HCT116 (cell line): ENCODE measurements around the gene FAM180A. TPM values are rescaled to one million over a fixed set of nuclear protein-coding genes. Genes with fewer than 3 reads are reported as not detected.

Experiments used
- ATAC-seq: fragments of 200-7000 bp; cut with Tn5 transposase; 2 replicates; pipeline ENCODE4 v1.9.1; 2020; ENCODE audit warnings: mild to moderate bottlenecking, moderate library complexity
- BruUV-seq: library from RNA; stranded (reverse); fragments of 400-500 nt; replicated peaks from 2 replicates; lab custom pipeline; 2021; lab: Mats Ljungman, UMichigan
- CTCF ChIA-PET: fragments of 300-600 bp; sonication (Branson Sonifier 250); formaldehyde crosslinking; loops from one replicate; lab custom pipeline; 2021; ENCODE audit warnings: antibody characterized with exemption; lab: Charles Lee
- POLR2A ChIA-PET: fragments of 300-600, 350-600 bp; sonication (Branson Sonifier 250); formaldehyde crosslinking; loops from one replicate; lab custom pipeline; 2021; ENCODE audit warnings: antibody characterized with exemption; lab: Charles Lee
- RAD21 ChIA-PET, 2 experiments: fragments of 300-600 bp; sonication (Branson Sonifier 250); formaldehyde crosslinking; loops; one replicate each; lab custom pipeline; 2023; ENCODE audit warnings: low total read pairs in 2 of 2; ENCODE audit not compliant: uncharacterized antibody in 2 of 2, unreplicated experiment in 2 of 2, low non-redundant PET in 1 of 2; lab: Charles Lee
- DNase-seq: peaks from one replicate; pipeline ENCODE4 v3.0.0-alpha.2; 2010; ENCODE audit warnings: low read depth, low spot score
- H2AFZ ChIP-seq: fragments of 200-600 bp; shearing (Covaris generic), sonication (generic); 2 replicates; pipeline ENCODE4 v1.6.1; 2017; ENCODE audit warnings: low read depth, mixed run types, mixed read lengths, antibody characterized with exemption, low read length; ENCODE audit not compliant: poor library complexity, severe bottlenecking
- H3K27ac ChIP-seq: 2 replicates; pipeline ENCODE4 v1.5.1; 2012; ENCODE audit warnings: low read depth, low read length
- H3K27me3 ChIP-seq: fragments of 200-600 bp; sonication (generic); 2 replicates; pipeline ENCODE4 v1.6.1; 2016; ENCODE audit warnings: mixed run types, low read length, mixed read lengths; ENCODE audit not compliant: insufficient read depth
- H3K36me3 ChIP-seq, 2 experiments: fragments of 200-500 bp in 1 of 2; fragments of 200-600 bp in 1 of 2; sonication (Bioruptor generic) in 1 of 2; sonication (generic) in 1 of 2; 2 replicates each; pipeline versions ENCODE4 v1.5.1 to v1.6.1; 2014 to 2016; ENCODE audit warnings: low read length in 2 of 2, inconsistent platforms in 1 of 2, mixed read lengths in 1 of 2, mixed run types in 1 of 2; ENCODE audit not compliant: insufficient read depth in 2 of 2, control insufficient read depth in 1 of 2
- H3K4me1 ChIP-seq, 2 experiments: fragments of 200-600 bp in 1 of 2; sonication (generic) in 1 of 2; 2 replicates each; pipeline versions ENCODE4 v1.5.1 to v1.6.1; 2012 to 2017; ENCODE audit warnings: low read length in 2 of 2, inconsistent platforms in 1 of 2, mild to moderate bottlenecking in 1 of 2, mixed read lengths in 1 of 2, mixed run types in 1 of 2, moderate library complexity in 1 of 2; ENCODE audit not compliant: insufficient read depth in 2 of 2, control insufficient read depth in 1 of 2
- H3K4me2 ChIP-seq: fragments of 200-600 bp; sonication (generic); 2 replicates; pipeline ENCODE4 v1.6.1; 2017; ENCODE audit warnings: mixed run types, low read length, mixed read lengths
- H3K4me3 ChIP-seq, 2 experiments: fragments of 200-600 bp in 1 of 2; sonication (generic) in 1 of 2; replicated peaks in 1 of 2; 2 replicates each; pipeline ENCODE4 v1.5.1; 2011 to 2016; ENCODE audit warnings: low read length in 2 of 2, control low read depth in 1 of 2, low read depth in 1 of 2, mild to moderate bottlenecking in 1 of 2, mixed read lengths in 1 of 2, mixed run types in 1 of 2
- H3K79me2 ChIP-seq: fragments of 200-600 bp; sonication (generic); 2 replicates; pipeline ENCODE4 v1.6.1; 2017; ENCODE audit warnings: mild to moderate bottlenecking, mixed run types, low read length, moderate library complexity, mixed read lengths; ENCODE audit not compliant: insufficient read depth
- H3K9ac ChIP-seq: fragments of 200-600 bp; sonication (generic); 2 replicates; pipeline ENCODE4 v1.6.1; 2016; ENCODE audit warnings: low read length, mixed read lengths
- H3K9me2 ChIP-seq: fragments of 200-600 bp; sonication (generic), shearing (Covaris generic); 2 replicates; pipeline ENCODE4 v1.6.1; 2017; ENCODE audit warnings: mixed run types, mild to moderate bottlenecking, moderate library complexity; ENCODE audit not compliant: insufficient read depth
- H3K9me3 ChIP-seq, 2 experiments: fragments of 200-500 bp in 1 of 2; fragments of 200-600 bp in 1 of 2; sonication (Bioruptor generic) in 1 of 2; sonication (generic) in 1 of 2; 2 replicates each; pipeline ENCODE4 v1.6.1; 2014 to 2017; ENCODE audit warnings: low read length in 2 of 2, mixed read lengths in 2 of 2, inconsistent platforms in 1 of 2, low read depth in 1 of 2, mild to moderate bottlenecking in 1 of 2, mixed run types in 1 of 2, moderate library complexity in 1 of 2; ENCODE audit not compliant: control insufficient read depth in 1 of 2, insufficient read depth in 1 of 2
- H4K20me1 ChIP-seq: fragments of 200-600 bp; sonication (generic), shearing (Covaris generic); 2 replicates; pipeline ENCODE4 v1.6.1; 2017; ENCODE audit warnings: mixed run types, mild to moderate bottlenecking, moderate library complexity; ENCODE audit not compliant: insufficient read depth
- ATF3 ChIP-seq: IDR thresholded peaks from 2 replicates; pipeline ENCODE4 v1.6.1; 2012
- CBX3 ChIP-seq: IDR thresholded peaks from 2 replicates; pipeline ENCODE4 v1.6.1; 2012; ENCODE audit warnings: low read depth
- CTCF ChIP-seq, 3 experiments: fragments of 200-600 bp in 1 of 3; sonication (generic) in 1 of 3; IDR thresholded peaks in 2 of 3; conservative IDR thresholded peaks in 1 of 3; 2 replicates each; pipeline ENCODE4 v1.5.1; 2012 to 2017; ENCODE audit warnings: low read depth in 2 of 3, low read length in 2 of 3, antibody characterized with exemption in 1 of 3, borderline replicate concordance in 1 of 3, control low read depth in 1 of 3, mild to moderate bottlenecking in 1 of 3, mixed read lengths in 1 of 3, mixed run types in 1 of 3, moderate library complexity in 1 of 3; ENCODE audit not compliant: insufficient read depth in 1 of 3
- ELF1 ChIP-seq: IDR thresholded peaks from 2 replicates; pipeline ENCODE4 v1.6.1; 2012; ENCODE audit warnings: low read depth, borderline replicate concordance
- EZH2 ChIP-seq: fragments of 200-600 bp; sonication (generic); IDR thresholded peaks from 2 replicates; pipeline ENCODE4 v1.6.1; 2017; ENCODE audit warnings: antibody characterized with exemption, mixed run types
- EZH2phosphoT487 ChIP-seq: fragments of 200-600 bp; IDR thresholded peaks from 2 replicates; pipeline ENCODE4 v1.6.1; 2018; ENCODE audit warnings: antibody characterized with exemption, borderline replicate concordance
- JUND ChIP-seq: IDR thresholded peaks from 2 replicates; pipeline ENCODE4 v1.6.1; 2012
- MAX ChIP-seq: IDR thresholded peaks from 2 replicates; pipeline ENCODE4 v1.6.1; 2012
- REST ChIP-seq: IDR thresholded peaks from 2 replicates; pipeline ENCODE4 v1.6.1; 2012; ENCODE audit warnings: low read depth
- TCF7L2 ChIP-seq: IDR thresholded peaks from 2 replicates; pipeline ENCODE4 v1.7.0; 2011; ENCODE audit warnings: borderline replicate concordance, inconsistent platforms; ENCODE audit not compliant: insufficient read depth, insufficient read length; ENCODE audit errors: extremely low read depth
- YY1 ChIP-seq: IDR thresholded peaks from 2 replicates; pipeline ENCODE4 v1.6.1; 2011; ENCODE audit warnings: low read length, low read depth, moderate library complexity, mild to moderate bottlenecking; ENCODE audit not compliant: insufficient replicate concordance; ENCODE audit errors: extremely low read depth
- ZFX ChIP-seq: fragments of 450-650 bp; IDR thresholded peaks from 2 replicates; pipeline ENCODE4 v1.6.1; 2017
- ZNF274 ChIP-seq: fragments of 200-500 bp; sonication (Bioruptor generic); IDR thresholded peaks from 2 replicates; pipeline ENCODE4 v1.6.1; 2014; ENCODE audit warnings: mild to moderate bottlenecking, low read depth, low read length, inconsistent platforms
- intact Hi-C: fragments of 100-400 bp; cut with micrococcal nuclease; formaldehyde crosslinking; loops from 2 replicates; pipeline ENCODE4 v1.10.0; 2022
- total RNA-seq: library from RNA; stranded (reverse); gene quantifications from one replicate; pipeline ENCODE4 v1.2.1, GENCODE V29; 2021; ENCODE audit not compliant: unreplicated experiment

The FAM180A gene
- total RNA-seq, 1 experiment from 2014 or later, result 0.59 TPM

GRCh38 chr7:135709508-135709907 is 39.1 kb downstream of the FAM180A start:
- Histone ChIP-seq H2AFZ (no peak overlapping the region), H3K79me2 (no peaks in the 10 kb centered on the region), H3K4me2 (no peak overlapping the region), H3K4me1 (peaks cover 8 to 19% of the 10 kb centered on the region in 2 experiments), H3K27ac (no peak overlapping the region), H4K20me1 (no peaks in the 10 kb centered on the region), H3K9ac (no peak overlapping the region), H3K9me3 (no peaks in the 10 kb centered on the region), H3K9me2 (no peaks in the 10 kb centered on the region), H3K27me3 (no peaks in the 10 kb centered on the region), H3K36me3 (no peaks in the 10 kb centered on the region), H3K4me3 (no peak overlapping the region)
- ChIA-PET RAD21 (no interaction called here), CTCF (no interaction called here), POLR2A (no interaction called here)
- ATAC-seq (no peak), DNase-seq (no peak)
- BruUV-seq, result no TSS peak
- intact Hi-C loops, result no loop called here
- TF ChIP-seq JUND (no peak), ZNF274 (no peak), REST (no peak), ATF3 (no peak), EZH2 (no peak), CTCF (IDR thresholded peaks at IDR 0.05 in 2 of 3, conservative IDR thresholded peaks at IDR 0.05 in 1 of 3; ENCODE audit: borderline replicate concordance in 1 of 3, insufficient read depth in 1 of 3, low read depth in 2 of 3, low read length in 2 of 3) (no peak), EZH2phosphoT487 (no peak), MAX (no peak), ZFX (no peak), ELF1 (no peak), CBX3 (no peak), TCF7L2 (no peak), YY1 (no peak)
